Bronchial epithelial cell (primary cell): Measurements from ENCODE around the gene CORIN. TPM values are rescaled to one million over a fixed set of nuclear protein-coding genes. Genes with fewer than 3 reads are reported as not detected.

ENCODE experiments used
- DNase-seq: peaks from one replicate; pipeline ENCODE4 v3.0.0-alpha.2; 2010; ENCODE audit warnings: low read depth
- FAIRE-seq: peaks from 2 replicates; lab custom pipeline; 2011; peaks lifted over from hg19 to GRCh38; lab: Jason Lieb, UNC
- H3K27me3 ChIP-seq: 2 replicates; pipeline ENCODE4 v1.5.1; 2011; ENCODE audit warnings: low read length; ENCODE audit not compliant: control insufficient read depth, insufficient read depth
- H3K36me3 ChIP-seq: 2 replicates; pipeline ENCODE4 v1.5.1; 2011; ENCODE audit warnings: low read length; ENCODE audit not compliant: control insufficient read depth, insufficient read depth
- H3K4me3 ChIP-seq: 2 replicates; pipeline ENCODE4 v1.5.1; 2011; ENCODE audit warnings: mild to moderate bottlenecking, low read depth, low read length, control low read depth
- CTCF ChIP-seq: IDR thresholded peaks from 2 replicates; pipeline ENCODE4 v1.5.1; 2011; ENCODE audit warnings: mild to moderate bottlenecking, moderate library complexity, low read length, control low read depth, inconsistent platforms; ENCODE audit not compliant: insufficient read depth, severe bottlenecking
- total RNA-seq: library from RNA; depleted of rRNA; stranded (reverse); fragments of >200 nt; gene quantifications from 2 replicates; pipeline ENCODE4 v1.2.1, GENCODE V29; 2014

CORIN gene
- total RNA-seq, 1 donor from 2014 or later: 0.26 TPM

- peaks cover 6% of the 10 kb centered on the region for H3K27me3 ChIP-seq
- H3K4me3 ChIP-seq: no peak overlapping the region
- DNase-seq: no peak
- no peaks in the 10 kb centered on the region for H3K36me3 ChIP-seq
- TF ChIP-seq CTCF: no peak
- no peak for FAIRE-seq
These were observed 118.3 kb downstream of the CORIN start for GRCh38 chr4:47719576-47719975.

DNA sequence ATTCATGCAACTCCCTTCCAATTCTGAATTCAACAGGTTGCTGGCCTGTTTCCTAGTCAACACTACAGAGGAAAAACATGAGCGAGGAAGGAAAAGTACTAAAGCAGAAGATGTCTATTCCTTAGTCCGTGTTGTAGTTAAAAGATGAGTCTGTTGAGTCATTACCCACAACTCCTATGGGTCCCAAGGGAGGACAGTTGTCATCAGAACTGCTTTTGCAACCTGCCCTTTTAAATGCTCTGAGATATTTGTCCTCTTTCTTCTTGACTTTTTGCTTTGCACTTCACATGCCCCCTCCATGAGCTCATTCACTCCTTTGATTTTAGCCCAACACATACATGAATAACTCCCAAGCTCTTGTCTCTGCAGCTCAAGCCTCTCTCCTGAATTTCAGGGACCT lies 119.2 kb downstream of the CORIN start:
- no peak overlapping the region for H3K4me3 ChIP-seq
- H3K36me3 ChIP-seq: no peaks in the 10 kb centered on the region
- no peak for TF ChIP-seq CTCF
- FAIRE-seq (no peak), DNase-seq (no peak)
- H3K27me3 ChIP-seq: peaks cover 6% of the 10 kb centered on the region

DNA sequence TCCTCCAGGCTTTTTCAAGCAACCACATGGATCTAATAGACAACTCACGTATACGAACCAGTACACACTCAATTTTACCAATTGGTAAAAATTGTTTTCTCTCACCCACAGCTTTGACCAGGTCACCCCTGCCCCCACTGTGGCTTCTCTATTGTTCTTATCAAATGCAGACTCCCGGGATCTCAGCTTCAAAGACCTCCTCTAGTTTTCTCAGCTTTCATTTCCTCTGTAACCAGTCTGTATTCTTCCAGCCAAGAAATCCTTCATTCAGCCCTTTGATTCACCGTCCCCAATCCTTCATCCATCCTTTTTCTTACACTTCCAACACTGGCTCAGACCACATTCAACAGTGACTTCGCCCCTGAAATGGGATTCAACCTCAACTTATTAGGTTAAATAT lies 120.7 kb downstream of the CORIN start:
- Histone ChIP-seq H3K36me3 (no peaks in the 10 kb centered on the region), H3K27me3 (peaks cover 8% of the 10 kb centered on the region), H3K4me3 (no peak overlapping the region)
- FAIRE-seq (no peak), DNase-seq (no peak)
- no peak for TF ChIP-seq CTCF

DNA sequence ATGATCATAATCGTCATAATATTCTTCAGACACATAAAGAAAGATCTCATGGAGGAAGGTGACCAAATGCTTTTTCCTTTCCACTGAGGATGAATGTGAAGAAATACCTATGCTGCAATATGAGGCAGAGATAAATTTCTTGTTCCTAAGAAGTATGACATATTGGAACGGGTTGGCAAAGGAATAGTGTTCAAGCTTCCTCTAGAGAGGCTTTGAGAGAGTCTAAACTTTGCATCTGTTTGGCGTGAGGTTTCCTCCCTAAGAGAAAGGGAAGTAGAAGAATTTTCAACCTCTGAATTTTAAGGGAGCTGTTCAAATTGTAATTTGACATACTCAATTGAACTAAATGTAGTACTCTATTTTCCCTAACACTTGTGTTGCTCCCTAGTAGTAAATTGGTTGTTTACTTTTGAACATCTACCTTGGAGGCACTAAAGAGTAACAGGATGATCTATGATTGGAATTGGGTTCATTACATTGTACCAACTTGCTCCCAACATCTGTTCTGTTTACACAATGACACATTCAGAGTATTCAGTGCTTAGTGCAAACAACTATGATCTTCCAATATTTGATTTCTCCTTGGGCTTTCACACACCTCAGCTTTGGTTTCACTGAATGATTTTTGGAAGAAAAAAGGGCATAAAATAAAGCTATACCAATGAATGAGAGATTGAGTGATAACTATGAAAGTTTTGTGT lies 122.0 kb downstream of the CORIN start:
- H3K27me3 ChIP-seq: peaks cover 8% of the 10 kb centered on the region
- DNase-seq: peak; percentile 85
- no peak overlapping the region for H3K4me3 ChIP-seq
- TF ChIP-seq CTCF: no peak
- no peak for FAIRE-seq
- H3K36me3 ChIP-seq: no peaks in the 10 kb centered on the region

DNA sequence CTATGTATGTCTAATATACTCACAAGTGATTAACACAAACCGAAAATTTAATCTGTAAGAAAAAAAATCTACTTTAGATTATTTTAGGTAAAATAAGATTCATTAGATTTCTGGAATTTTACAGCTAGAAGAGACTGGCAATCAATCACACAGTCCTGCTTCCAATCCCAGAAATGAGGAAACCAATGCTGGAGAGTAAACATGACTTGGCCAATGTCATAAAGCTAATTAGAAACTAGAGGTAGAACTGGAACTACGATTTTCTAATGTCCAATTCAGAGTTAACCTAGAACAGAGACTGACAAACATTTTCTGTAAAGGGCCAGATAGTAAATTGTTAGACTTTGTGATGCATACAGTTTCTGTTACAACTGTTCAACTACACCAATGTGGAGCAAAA lies 123.6 kb downstream of the CORIN start:
- TF ChIP-seq CTCF: no peak
- no peak for FAIRE-seq
- Histone ChIP-seq H3K36me3 (no peaks in the 10 kb centered on the region), H3K27me3 (peaks cover 8% of the 10 kb centered on the region), H3K4me3 (no peak overlapping the region)
- DNase-seq: no peak
